Activated gamma-delta T cell (primary cell): ENCODE data around the gene GMPR2.
A peak's percentile ranks its signal among the peaks of the same experiment; 100 is the strongest.

Source experiments
- DNase-seq: peaks from one replicate; lab custom pipeline; 2025; lab: John Stamatoyannopoulos, UW
- total RNA-seq, 2 donors: gene quantifications; one replicate each; lab custom pipeline; 2026; lab: John Stamatoyannopoulos, UW

Gene GMPR2
- total RNA-seq, result 53.2 to 61.4 reads per million in 2 donors

DNA sequence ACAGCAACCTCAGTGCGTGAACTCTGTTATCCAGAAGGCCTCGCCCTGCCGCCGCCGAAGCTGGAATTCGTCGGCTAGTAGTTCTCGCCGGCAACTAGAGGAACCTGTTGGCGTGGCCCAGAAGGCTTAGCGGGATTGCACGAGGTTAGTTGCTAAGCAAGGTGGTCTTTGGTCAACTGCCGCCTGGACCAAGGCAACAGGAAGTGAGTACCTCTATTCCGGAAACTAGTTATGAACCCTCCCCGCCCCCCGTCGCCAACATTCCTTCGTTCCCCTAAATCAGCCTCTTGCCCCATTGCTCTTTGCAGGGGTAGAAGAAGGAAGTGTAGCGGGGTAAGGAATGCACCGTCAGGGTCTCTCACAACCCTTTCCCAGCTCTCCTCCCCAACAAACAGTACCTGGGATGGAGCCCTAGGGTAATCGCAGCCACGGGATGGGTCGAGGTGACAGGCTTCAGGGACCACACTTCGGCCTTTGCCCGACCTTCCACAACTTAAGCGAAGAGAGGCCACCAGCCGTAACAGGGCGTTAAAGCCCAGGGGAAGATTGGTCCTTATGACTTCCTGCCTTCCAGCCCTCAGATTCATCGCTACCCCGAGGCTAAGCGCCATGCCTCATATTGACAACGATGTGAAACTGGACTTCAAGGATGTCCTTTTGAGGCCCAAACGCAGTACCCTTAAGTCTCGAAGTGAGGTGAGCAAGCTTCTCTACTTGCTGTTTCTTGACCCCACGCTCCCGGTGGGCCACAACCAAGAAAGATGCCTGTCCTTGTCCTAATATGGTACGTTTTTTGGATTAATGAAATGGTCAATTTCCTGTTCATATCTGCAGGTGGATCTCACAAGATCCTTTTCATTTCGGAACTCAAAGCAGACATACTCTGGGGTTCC lies at the start of gene GMPR2:
Gene GMPR2, plus strand, starts transcription at position 285 of the 893 bp plus-strand sequence. Its CDS starts 325 bp downstream, at position 610.
- no peak for DNase-seq

- no peak for DNase-seq
Measured at GRCh38 chr14:24183014-24183481, 49.7 kb upstream of the GMPR2 start.

DNA sequence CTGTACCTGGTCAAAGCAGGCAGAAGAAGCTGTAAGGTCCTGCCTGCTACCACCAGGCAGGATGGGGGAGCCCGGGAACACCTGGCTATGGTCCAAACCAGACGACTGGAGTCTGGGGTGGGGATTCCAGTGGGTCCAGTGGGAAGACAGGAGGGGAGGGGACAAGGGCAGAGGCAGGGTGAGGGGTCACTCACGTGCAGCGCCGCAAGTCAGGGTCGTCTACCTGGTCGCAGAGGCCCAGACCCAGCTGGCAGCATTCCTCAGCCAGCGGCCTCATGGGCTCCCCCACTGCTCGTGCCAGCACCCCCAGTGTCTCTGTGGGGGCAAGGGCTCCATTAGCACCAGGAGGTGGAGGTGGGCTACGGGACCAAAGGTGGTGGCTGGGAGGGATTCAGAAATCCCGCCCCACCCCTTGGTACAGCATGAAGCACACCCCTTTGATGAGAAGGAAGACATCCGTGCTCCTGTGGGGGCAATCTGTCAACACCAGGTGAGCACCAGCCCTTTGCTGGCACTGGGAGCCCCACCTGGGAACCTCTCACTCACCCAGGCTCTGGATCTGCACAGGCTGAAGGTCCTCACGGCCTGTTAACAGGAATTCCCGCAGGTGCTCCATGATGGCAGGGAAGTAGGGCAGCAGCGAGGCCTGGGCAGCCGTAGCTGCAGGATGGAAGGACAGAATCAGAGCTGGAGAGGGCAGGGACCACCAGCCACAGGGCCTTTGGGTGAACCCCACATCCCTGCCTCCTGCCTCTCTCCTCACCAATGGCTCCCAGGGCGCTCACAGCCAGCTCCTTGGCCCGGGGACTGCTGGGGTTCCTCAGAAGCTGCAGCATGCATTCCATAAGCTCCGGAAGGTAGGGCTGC lies 48.4 kb upstream of the GMPR2 start:
- no peak for DNase-seq

- DNase-seq, result no peak
Measured at GRCh38 chr14:24185026-24185425, 47.7 kb upstream of the GMPR2 start.

DNA sequence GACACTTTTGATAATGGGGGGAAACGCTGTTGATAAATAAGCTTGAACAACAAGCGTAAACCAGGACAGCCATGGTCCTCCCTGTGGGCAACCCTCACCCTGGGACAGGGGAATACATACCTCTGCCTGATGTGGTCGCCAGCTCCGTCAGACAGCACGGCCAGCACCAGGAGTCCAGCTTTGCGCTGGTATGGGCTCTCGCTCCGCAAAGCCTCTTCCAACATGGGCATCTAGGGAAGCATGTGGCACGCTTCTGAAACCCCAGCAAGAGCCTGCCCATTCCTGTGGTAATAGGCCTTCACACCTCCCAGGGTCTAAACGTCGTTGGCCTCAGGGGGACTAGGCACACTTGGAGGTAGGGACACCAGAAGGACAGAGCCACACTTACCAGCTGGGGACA lies 47.0 kb upstream of the GMPR2 start:
- no peak for DNase-seq

DNA sequence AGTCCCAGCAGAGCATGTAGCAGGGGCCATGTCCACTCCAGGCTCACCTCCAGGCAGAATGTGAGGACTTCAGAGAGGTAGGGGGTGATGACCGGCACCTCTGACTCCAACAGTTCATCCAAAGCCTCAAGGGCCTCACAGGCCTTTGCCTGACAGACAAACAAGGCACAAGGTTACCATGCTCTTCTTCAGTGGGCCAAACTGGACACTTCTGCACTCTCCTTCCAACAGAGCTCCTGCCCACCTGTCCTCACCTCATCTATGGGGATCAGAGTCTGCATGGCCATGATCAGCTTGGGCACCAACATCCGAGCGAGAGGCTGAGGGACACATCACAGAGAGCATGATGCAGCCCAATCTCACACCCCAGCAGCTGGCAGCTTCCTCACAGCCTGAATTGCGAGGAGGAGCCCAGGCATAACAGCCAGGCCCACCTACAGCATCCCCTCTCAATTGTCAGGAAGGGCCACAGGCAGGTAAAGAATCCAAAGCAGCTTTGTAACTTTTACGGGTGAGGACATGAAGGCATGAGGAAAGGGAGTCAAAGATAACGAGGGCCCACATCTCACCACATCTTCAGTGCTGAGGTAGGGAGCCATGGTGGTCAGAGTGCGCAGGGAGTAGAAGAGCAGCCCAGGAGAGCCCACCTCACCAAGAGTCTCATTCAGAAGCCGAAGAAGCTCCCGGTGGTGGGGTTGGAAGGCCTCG lies 45.7 kb upstream of the GMPR2 start:
- no peak for DNase-seq

GRCh38 chr14:24187539-24187915 lies 45.2 kb upstream of the GMPR2 start:
- no peak for DNase-seq

DNA sequence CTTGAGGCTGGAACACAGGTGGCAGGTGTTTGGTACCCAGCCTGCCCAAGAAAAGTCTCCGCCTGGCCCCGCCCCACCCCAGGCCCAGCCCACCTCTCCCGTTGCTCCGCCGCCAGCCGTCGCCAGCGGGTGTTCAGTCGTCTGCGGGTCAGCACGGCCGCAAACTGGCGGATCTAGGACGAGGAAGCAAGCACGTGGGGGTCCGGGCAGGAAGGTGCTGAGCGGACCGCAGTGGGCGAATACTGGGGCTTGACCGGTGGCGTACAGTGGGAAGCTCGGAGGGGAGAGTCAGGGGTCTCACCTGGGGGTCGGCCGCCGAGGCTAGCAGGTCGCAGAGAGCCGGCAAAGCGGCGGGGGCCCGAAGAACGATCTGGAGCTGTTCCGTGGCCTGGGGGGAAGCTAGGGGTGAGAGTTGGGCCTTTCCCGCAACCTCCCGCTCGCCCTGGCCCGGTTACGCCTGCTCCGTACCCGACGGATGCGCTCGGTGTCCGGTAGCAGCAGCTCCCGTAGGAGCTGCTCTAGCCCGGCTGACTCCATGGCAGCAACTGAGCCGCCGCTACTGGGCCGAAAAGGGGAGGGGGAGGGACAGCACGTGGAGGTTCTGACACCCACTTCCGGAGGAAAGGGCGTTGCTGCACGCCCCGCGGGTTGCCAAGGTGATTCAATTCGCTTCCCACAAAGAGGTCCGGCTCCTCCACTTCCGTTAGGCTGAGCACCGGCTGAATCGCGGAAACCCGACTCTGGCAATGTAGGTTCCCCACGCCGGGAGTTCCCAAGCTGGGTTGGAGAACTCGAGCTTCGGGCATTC lies 44.3 kb upstream of the GMPR2 start, which contains the start of gene IPO4:
Gene IPO4, minus strand, starts transcription at position 566 of the 808 bp plus-strand sequence. Its CDS starts 29 bp downstream, at position 537.
- DNase-seq, result peak; percentile 76

- DNase-seq, result no peak
Measured at GRCh38 chr14:24189059-24189375, 43.7 kb upstream of the GMPR2 start.

GRCh38 chr14:24189460-24189859 lies 43.3 kb upstream of the GMPR2 start:
- DNase-seq, result no peak

GRCh38 chr14:24190416-24190815 lies 42.3 kb upstream of the GMPR2 start:
- no peak for DNase-seq

GRCh38 chr14:24192933-24193332 lies 39.8 kb upstream of the GMPR2 start:
- DNase-seq, result no peak

- no peak for DNase-seq
Measured at GRCh38 chr14:24194186-24194872, 38.4 kb upstream of the GMPR2 start.

DNA sequence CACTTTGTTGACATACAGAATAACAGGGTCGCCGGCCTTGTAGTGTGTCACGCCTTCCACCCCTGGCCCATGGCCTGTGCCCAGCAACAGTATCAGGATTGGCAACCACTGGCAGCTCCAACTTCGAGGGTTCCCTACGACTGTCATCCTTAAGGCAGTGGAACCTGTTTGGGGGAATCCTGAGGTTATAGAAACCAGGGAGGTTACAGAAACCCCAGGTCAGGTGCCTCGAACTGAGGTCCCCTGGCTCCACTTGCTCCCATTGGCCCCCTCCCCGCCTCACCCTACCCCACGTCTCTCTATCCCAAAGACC lies 37.9 kb upstream of the GMPR2 start:
- no peak for DNase-seq

DNA sequence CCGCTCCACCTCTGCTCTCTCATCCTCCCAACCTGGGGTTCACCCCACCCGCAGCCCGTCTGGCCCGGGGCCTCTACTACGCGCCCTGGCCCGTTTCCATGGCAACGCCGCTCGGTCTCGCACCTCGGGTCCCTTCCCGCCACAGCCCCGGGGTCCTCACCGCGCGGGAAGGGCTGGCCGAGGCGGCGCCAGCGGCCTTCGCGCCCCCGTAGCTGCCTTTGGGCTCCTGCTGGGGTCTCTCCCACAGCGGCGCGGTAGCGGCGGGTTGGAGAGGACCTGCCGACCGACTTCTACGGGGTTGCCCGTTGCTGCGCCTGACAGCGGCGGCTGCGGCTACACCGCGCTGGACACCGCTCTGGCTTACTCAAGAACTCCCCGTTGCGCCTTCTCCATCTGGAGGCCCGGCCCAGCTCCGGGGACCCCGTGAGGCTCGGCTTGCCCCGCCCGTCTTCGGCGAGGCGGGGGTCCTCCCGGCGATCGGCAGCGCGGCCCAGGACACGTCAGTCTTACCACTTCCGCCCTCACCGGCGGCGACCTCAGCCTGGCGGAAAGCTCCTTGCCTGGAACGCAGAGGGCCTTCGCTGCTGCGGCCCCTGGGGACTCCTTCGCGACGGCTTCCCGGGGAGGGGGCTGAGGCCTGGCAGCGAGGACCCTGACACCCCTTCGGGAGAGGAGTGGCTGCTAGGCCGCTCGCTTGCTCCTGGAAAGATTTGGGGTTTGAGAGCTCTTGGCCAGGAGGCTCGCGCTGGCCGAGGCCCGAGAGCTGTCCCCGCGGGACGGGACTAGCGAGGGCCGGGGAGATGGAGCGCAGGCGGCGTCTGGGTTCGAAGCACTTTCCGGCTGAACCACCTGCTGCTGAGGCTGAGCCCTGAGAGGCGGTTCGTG lies 37.3 kb upstream of the GMPR2 start, which contains the start of gene TM9SF1:
Gene TM9SF1, minus strand, starts transcription at position 256 of the 885 bp plus-strand sequence. CDS start 422 bp downstream, outside the sequence.
- peak; percentile 93 for DNase-seq

DNA sequence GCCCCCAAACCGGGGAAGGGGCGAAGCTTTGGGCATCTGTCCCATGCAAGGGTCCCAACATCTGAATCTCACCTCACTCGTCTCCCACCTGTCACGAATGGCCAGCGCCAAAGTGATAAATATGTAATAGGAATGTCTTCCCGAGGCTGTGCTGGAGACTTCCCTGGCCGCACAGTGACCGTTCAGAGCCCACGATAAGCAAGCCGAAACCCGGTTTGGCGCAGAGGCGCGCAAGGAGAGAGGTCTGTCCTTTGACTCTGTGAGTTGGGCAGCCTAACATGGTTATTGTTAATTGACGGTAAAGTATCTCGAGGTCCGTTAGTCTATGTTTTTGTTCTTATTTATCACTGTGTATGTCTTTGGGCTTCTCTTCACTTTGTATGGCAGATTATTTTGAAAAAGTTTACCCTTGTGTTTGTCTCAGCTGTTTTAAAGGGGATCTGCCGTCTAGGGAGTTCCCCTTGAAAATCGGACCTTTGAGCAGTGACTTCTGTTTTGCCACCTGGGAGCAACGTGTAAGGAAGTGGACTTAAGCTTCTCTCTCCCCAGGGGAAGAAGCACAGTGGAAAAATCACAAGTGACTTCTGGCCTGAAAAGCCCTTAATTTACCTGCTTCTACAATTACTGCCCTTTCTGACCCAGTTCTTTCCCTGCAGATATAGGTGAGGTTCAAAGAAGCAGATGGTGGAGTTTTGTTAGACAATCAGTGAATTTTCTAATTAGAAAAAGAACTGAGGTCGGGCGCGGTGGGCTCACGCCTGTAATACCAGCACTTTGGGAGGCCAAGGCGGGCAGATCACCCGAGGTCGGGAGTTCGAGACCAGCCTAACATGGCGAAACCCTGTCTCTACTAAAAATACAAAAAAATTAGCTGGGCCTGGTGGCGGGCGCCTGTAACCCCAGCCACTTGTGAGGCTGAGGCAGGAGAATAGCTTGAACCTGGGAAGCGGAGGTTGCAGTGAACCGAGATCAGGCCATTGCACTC lies 36.4 kb upstream of the GMPR2 start:
- no peak for DNase-seq

GRCh38 chr14:24197056-24197450 lies 35.7 kb upstream of the GMPR2 start:
- DNase-seq, result no peak

GRCh38 chr14:24198814-24199524 lies 33.8 kb upstream of the GMPR2 start:
- DNase-seq, result no peak
